ENCODE measurements around the gene KIRREL3.

KIRREL3 gene

DNA sequence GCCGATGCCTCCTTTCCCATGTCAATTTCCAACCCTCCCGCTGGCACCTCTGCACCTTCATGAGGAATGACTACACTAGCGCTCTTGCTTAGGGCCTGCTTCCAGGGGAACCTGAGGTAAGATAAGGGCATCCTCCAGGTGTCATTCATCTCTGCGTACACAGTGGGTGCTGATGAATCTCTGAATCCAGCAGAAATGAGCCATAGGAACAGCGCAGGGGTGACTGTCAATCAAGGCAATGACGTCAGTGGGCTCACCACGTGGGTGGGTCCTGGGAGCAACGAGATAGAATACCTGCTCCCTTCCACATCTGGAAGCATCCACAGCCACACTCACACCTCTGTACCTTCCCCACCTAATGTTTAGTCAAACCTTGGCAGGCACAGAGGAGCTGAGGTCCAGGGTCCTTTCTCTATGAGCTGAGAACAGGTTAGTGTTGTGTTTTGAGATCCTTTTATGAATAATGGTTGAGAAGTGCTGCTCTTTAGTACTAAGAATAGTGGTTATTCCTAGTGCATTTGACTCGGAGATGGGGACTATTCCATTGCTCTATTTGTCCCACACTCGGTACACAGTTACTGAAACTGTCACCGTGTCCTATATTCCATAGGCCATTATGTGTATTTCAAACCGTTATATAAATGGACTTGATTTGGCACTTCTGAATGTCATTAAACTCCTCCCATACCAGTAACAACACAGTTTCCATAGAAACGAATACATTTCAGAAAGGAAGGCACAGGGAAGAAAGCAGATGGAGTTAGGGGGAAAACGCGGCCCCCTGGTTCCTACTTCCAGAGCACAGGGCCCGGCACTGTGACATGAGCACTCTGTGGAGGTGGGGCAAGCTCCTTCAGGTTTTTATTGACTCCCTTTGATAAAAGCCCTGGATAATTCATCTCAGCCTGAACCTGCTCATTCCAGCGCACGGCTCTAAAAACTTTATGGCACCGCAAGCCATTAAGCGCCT lies 451.7 kb downstream of the KIRREL3 start:
- no peak for DNase-seq

DNA sequence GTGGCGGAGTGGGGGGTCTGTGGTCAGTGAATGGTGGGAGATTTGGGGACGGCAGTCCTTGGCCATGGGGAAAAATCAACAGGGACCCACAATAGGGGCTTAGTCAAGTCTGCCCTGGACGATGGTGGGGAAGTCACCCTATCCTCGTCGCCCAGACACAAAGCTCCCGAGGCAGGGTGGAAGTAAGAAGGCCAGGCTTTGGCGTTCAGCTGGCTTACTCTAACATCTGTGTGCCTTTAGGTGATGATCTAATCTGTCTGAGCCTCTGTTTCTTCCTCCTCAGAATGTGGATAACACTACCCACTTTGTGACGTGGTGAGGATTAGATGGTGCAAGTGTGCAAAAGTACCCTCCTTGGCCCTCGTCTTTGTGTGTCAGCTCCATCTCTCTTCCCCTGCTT lies 452.9 kb downstream of the KIRREL3 start:
- no peak for DNase-seq

DNA sequence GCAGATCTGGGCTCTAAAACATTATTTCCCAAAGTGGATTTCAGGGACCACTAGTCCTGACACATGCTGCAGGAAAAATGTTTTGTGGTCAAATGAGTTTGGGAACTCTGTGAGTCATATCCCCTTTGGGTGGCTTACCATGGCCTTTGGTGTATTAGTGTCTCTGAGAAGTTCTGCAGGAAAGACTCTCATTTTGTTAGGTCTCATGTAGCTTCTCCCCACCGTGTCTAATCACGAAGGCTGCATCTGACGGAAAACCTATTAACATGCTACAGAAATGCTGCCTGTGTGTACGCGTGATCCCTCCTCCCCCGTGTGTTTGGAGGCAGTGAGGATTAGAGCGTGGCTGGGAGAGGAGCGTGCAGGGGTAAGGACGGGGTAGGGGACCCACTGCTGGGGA lies 453.4 kb downstream of the KIRREL3 start:
- DNase-seq, result no peak

DNA sequence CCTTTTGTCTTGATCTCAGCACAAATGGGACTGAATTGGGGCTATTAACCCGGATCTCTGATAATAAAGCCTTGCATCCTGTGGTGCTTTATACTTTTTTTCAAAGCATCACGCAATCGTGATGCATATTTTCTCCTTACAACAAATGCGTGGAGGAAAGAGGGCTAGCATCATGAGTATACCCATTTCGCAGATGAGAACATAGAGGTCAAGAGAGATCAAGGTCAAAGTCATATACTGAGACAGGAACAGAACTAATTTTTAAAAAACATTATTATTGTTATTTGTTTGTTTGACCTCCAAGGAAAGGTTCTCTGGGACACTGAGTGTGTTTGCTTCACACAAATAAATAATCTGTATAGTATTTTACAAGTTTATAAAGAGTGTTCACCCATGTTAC lies 453.9 kb downstream of the KIRREL3 start:
- DNase-seq, result no peak

DNA sequence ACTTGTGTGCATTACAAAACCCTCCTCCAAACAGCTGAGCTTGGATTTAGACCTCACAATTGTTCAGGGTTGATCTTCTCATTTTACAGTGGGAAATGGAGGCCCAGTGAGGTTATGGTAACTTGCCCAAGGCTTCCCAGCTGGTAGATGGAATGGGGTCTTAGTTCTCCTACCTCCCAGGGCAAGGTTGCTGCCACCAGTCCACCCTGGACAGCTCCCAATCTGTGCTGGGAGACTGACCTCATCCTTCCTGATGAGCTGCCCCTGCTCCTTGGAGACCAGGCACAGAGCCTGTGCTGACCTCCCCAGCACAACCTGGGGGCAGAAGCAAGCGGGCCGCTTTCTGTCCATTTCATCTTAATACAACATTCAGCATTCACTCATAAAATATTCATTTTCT lies 454.4 kb downstream of the KIRREL3 start:
- DNase-seq, result no peak

DNA sequence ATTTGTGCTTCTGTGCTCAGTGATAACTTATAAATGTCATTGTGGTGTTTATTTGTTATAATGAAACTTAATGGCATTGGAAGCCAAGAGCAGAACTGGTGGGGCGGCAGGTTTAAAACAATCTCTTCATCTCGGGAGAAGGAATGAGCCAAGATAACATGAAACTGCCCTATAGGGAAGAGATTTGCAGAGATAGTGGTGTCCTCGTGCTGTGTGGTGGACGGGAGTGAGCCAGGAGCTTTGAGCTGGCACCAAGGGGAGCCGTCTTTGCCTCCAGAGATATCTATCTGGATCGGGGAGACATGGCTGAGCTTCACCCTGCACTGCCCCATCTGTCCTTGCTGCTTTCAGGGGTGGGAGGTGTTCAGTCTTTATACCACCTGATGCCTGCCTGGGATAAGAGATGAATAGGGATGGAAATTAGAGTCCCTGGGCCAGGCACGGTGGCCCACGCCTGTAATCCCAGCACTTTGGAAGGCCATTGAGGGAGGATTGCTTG lies 455.5 kb downstream of the KIRREL3 start:
- DNase-seq, result no peak

DNA sequence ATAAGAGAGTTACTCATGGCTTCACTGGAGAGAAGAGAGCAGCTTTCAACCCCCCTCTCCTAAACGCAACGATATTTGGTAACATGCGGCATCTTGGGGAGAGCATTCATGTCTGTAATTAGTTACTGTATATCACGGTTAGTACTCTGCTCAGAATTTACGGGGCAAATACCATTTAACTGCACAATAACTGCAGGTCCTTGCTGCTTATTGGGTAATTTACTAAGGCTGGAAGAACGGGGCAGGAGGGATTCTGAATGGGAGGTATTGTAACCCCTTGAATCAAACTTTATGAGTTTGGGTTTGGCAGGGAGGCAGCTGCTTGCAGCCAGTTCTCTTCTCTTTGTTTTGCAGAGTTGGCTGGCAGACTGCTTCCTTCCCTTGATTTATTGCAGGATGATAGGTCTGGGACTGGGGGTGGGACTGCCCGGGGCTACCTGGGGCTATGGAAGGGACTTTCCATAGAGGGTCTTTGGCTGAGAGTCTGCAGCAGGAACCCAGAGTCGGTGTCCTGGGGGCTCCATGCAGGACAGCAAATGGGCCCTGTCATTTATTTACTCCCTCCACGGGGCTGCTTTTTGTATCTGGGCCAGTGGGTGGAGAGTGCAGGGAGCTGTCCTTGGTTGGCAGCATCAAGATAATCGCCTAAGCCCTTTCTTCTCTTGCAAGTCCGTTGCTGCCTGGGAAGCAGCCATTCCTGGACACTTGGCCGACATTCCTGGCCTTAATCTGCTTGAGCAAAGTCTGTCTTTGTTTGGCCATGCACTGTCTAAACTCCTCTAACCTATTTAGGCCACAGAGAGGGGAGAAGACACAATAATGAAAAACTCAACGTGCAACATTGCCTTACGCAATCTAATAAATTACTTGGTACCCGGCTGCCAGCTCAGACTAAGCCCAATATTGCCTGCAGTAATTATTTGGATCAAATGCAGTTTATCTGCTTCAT lies 456.2 kb downstream of the KIRREL3 start:
- no peak for DNase-seq

DNA sequence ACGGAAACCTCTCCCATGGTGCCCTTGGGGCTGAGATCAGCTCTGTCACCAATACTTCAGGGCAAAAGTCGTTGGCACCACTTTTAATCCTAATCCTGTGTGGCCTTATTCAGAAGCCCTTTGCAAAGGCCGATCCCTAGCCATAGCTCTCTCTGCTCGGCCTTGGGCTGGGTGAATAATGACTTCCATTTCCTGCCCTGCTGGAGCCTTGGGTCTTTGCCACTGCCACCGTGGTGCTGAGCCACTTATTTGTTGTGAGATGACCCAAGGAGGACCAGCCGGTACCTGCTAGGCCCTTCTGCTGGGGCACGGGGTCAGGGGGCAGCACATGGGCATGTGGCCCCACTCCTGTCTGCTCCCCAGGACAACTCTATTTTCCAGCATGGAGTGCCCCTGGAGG lies 456.9 kb downstream of the KIRREL3 start:
- no peak for DNase-seq

DNA sequence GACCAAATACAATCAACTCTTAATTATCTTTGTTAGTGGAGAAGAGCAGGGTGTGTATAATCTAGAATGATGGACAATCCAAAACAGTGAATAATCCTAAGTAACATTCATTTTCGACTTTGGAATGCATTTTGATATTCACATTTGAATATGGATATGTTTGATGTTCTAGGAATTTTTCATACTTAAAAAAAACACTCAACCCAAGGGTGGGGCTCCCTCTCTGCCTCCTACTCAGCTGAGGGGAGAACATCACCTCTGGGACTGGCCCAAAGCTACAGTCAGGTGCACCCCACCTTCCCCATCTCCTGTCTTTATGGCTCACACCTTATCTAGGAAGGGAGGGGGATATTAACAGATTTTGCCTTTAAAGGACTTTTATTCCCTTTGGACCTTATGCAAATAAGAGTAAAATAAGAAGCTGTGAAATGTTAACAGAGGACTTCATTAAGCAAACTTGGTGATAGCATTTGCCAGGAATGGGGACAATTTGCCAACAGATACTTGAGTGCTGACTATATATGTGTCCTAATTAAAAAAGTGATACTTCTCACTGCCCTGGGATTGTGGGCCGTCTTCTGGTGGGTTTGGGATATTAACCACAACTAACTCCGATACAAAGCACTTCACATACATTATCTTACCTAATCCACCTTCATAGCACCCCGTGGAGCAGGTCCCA lies 458.1 kb downstream of the KIRREL3 start:
- DNase-seq, result no peak

DNA sequence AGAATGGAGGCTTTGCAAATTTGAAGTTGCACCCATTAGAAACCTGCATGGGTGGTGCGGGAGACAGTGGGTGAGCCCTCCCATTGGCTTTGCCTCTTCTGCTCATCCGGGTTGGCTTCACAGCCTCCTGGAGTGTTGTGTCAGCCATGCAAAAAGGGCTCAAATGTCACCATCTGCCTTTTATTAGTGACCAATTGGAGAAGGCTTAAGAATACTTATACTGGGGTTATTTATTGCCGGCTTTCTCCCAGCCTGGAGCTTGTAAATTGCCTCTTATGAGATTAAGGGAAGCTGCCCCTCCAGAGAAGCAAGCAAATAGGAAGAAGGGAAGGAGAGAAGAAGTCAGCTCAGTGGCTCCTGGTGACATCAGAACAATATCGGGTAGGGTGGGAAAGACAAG lies 462.5 kb downstream of the KIRREL3 start:
- DNase-seq, result no peak

DNA sequence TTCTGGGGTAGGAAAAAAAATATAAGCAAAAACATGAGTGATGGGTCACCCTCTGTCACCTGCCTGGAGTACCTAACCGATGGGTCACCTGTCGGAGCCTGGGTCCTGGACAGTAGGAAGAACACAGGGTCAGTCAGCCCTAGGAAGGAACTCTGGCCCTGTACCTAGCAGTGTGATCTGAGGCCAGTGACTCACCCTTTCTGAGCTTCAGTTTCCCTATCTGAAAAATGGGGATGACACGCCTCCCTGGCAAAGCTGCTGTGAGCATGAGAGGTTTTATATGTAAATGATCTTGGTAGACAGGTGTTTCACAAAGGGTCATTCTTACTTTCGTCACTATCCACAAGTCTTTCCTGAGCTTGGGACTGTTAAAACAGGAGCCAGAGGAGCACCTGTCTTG lies 463.1 kb downstream of the KIRREL3 start:
- no peak for DNase-seq

DNA sequence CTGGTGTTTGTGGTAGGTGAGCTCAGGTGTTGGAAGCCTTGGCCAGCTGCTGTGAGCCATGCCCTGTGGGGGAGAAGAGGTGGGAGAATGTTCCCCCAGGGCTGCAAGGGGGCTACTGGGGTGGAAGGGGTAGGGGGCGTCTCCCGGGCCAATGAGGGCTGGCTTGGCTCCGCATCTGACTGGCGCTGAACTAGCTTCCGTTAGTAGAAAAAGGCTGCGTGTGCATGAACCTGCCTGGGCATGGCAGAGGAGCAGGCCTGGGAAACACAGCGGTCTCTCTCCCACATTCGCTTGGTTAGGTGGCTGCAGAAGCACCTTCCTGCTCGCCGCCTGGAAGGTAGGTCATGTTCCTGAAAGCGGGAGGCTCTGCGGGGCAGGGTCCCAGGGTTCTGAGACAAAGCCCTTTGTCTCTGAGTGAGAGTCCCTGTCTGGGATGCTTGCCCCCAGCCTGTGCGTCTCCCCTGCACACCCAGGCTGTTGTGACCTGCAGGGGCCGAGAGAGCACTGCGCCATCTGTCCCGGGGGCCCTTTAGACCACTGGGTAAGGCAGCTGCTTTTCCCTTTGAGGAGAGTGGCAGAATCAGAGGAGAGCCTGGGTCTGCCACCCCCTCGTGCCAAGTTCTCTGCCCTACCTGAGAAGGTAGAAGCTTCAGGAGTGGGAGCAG lies 466.3 kb downstream of the KIRREL3 start:
- no peak for DNase-seq

DNA sequence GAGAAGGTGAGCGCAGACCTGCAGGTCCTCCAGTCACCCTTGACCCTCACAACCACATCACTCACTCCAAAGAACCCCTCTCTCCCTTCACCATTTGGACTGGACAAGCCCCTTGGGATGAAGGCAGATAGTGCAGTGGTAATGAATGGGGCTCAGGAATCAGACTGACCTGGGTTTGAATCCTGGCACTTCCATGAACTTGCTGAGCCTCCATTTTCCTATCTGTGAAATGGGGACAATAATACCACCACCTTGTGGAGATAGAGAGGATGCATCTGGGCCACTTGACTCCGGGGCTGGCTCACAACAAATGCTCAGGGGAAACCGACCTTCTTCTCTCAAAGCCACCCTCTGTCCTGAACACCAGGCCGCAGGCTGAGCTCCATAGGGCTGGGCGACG lies 467.0 kb downstream of the KIRREL3 start:
- DNase-seq, result no peak

DNA sequence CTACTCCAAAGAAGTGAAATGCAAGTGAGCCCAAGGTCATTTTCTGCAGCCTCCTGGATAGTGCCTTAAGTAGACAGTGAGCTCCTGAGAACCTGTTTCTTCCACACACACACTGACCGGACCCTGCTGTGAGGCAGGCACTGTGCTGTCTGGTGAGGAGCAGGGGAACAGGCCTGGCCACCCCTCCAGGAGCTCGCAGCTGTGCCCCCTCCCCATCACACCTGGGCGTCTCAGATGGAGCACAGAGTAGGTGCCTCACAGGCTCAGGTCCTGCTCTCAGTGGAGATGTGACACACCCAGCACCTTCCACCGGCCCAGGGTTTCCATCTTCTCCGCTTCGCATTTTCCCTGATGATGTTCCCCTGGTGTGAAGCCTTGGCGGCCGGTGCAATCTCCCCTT lies 470.2 kb downstream of the KIRREL3 start:
- no peak for DNase-seq

DNA sequence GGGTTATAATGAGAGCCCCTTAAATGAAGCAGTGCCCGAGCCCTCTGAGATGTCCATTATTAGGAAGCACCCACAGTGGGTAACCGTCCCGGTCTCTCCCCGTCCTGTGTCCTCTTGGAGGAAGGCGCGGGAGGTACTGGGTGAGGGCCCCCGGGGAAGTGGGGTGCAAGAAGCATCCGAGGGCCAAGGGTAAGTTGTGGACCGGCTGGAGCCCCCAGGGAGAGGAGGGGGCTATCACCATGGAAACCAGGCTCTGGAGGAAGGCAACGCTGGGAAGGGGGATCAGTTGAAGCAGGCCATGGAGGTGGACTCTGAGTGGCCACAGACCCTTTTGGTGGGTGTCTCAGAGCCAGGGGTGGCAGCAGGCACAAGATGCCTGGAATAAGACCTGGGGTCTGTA lies 471.5 kb downstream of the KIRREL3 start:
- no peak for DNase-seq

DNA sequence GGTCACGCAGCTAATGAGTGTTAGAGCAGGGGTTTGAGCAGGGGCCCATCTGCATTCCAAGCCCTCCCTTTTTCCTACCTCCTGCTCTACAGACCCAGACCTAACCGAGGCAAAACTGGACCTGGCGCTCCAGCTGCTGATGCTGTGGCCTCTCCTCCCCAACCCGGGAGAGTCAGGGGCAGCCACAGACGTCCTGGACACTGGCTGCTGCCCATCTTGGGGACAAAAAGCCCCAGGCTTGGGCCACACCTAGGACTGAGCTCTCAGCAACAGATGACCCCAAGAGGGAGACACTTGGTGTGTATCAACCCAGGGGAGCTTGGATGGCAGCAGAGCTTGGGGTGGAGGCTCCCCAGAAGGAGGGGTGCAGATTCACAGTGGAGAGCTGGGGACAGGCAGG lies 472.5 kb downstream of the KIRREL3 start:
- no peak for DNase-seq

DNA sequence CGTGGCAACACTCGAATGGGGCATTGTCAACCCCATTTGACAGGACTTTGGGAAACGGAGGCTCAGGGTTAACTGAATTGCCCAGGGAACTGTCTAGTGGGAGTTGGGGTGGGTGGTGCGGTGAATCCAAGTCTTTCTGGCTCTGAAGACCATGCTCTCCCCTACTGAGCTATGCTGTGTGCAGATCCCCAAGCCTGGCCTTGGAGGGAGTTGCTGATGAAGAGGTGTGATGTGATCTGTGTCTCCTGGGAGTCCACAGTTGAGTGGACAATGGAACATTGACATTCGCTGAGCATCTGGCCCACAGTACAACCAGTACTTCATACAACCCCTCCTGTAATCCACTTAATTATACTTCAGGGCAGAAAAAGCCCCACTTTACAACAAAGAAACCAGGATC lies 472.9 kb downstream of the KIRREL3 start:
- no peak for DNase-seq

DNA sequence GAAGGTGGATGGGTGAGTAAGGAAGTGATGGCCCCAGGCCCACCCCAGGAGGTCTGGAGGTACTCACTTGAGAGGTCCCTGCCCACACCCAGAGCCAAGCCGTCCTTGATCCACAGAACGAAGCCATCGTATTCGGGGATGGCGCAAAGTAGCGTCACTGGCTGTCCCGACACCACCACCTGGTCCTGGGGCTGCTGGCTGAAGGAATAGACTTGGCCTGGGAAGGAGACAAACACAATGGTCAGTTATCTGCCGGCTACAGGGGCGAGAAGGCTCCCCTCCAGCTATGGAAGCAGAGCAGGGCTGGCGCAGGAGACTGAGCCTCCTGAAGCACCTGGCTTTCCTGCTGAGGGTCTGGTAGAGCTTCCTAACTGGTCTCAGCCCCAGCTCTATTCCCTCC lies 474.1 kb downstream of the KIRREL3 start:
- no peak for DNase-seq

DNA sequence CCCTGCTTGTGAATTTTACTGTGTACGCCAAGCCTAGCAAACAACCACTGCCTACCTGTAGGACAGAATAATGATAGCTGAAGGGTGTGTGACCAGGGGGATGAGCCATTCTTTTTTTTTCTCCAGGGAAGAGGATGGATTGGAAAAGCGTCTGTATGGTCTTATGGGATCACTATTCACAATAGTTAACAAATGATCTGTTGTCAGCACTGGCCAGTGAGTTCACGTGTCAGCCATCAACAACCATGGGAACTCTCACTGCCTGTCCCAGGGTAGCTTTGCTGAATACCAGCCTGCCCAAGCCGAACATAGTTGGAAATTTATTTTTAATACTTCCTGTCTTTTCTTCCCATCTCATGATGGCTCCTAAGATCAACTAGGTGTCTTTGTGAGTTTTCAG lies 474.9 kb downstream of the KIRREL3 start:
- DNase-seq, result no peak

DNA sequence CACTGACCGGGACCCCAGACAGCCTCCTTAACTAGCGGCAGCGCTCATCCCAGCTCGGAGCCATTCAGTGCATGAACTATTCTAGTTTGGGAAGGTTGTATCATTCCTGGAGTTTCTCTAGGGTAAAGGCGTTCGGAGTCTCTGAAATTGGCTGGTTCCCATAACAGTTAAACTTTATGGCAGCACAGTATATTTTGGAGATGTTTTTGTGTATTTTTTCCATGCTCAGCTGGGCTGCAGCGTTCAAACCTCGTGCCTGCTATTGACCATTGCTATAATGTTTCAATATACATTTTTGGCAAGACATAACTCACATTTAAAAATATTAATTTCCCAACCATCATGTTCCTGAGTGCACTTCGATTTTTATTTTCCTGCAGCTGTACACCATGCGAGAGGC lies 475.4 kb downstream of the KIRREL3 start:
- DNase-seq, result no peak

DNA sequence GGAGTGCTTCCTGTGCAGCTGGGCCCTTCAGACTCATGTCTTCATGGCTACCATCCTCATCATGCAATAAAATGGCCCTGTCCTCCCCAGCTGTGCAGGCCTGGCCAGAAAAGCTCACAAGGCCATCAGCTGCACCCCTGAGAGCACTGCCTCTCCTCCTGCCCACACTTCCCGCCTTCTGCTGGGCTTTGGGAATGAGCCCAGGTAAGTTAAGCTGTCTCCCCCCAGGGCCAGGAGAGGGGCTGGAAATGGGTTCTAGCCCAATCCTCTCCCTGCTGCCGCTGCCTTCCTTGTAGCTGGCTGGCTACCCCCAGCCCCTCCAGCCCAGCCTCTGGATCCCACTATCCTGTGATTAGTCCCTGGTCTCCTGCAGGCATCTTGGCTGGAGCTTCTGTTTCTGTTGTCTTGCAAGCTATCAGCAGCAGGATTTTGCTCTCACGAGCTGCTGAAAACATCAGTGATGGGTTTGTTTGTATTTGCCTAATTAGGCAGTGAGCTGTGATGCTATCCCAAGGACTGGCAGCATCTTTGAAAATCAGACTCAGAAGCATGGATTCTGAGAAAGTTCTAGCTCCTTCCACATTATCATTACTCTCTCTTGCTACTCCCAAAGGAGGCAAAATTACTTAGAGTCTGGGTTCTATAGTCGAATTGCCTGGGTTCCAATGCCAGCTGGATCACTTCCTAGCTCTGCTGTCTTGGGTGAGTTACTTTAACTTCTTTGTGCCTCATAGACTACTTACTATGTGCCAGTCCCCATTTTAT lies 476.9 kb downstream of the KIRREL3 start:
- DNase-seq, result no peak

DNA sequence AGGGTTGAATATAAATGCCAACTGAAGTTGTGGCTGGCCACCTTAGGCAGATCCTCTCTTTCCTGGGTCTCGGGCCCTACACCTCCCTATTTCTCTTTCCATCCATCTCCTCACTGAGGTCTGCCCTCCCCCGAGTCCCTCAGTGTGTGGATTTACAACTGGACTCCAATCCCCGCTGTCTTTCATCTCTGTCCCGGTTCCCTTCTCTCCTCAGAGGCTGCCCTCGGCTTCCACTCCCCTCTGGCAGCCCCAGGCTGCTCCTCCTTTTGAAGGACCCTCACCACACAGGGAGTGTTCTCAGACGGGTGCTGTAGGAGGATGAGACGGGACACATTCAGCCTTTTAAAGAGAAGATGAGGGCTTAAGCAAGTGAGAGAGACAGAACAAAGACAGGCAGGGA lies 478.0 kb downstream of the KIRREL3 start:
- no peak for DNase-seq

All from stimulated activated CD8-positive, alpha-beta memory T cell treated with anti-CD3 and anti-CD28 coated beads, Interleukin-4, amount 100 ng/mL, for 48 hours (primary cell).